HG02571 (cell line): ENCODE data around the gene SCYL3.

Source experiments
- ATAC-seq: cut with Tn5 transposase; IDR thresholded peaks from one replicate; pipeline ENCODE4 v1.9.1; 2021; ENCODE audit warnings: mild to moderate bottlenecking, moderate library complexity; ENCODE audit not compliant: unreplicated experiment

The SCYL3 gene

GRCh38 chr1:169900571-169900970 is 6.9 kb upstream of the SCYL3 start:
- ATAC-seq, result no peak

GRCh38 chr1:169899519-169900217 is 6.0 kb upstream of the SCYL3 start:
- ATAC-seq, result no peak

- no peak for ATAC-seq
Measured at GRCh38 chr1:169896013-169896412, 2.3 kb upstream of the SCYL3 start.

GRCh38 chr1:169894424-169895145 is 889 bp upstream of the SCYL3 start:
- ATAC-seq, result no peak

GRCh38 chr1:169892927-169893644 is 610 bp downstream of the SCYL3 start:
- ATAC-seq, result no peak

- no peak for ATAC-seq
Measured at GRCh38 chr1:169892176-169892926, 1.3 kb downstream of the SCYL3 start.

- ATAC-seq, result no peak
Measured at GRCh38 chr1:169891539-169891885, 2.2 kb downstream of the SCYL3 start.

GRCh38 chr1:169890761-169891538 is 2.7 kb downstream of the SCYL3 start:
- no peak for ATAC-seq

- no peak for ATAC-seq
Measured at GRCh38 chr1:169889871-169890270, 3.8 kb downstream of the SCYL3 start.

GRCh38 chr1:169886931-169887330 is 6.8 kb downstream of the SCYL3 start:
- no peak for ATAC-seq

- no peak for ATAC-seq
Measured at GRCh38 chr1:169886422-169886821, 7.3 kb downstream of the SCYL3 start.

- ATAC-seq, result no peak
Measured at GRCh38 chr1:169885207-169885606, 8.5 kb downstream of the SCYL3 start.

GRCh38 chr1:169884634-169885033 is 9.1 kb downstream of the SCYL3 start:
- ATAC-seq, result no peak

GRCh38 chr1:169882039-169882511 is 11.6 kb downstream of the SCYL3 start:
- ATAC-seq, result no peak

GRCh38 chr1:169879034-169879840 is 14.5 kb downstream of the SCYL3 start:
- ATAC-seq, result no peak

- no peak for ATAC-seq
Measured at GRCh38 chr1:169878498-169878897, 15.2 kb downstream of the SCYL3 start.

GRCh38 chr1:169877800-169878491 is 15.8 kb downstream of the SCYL3 start:
- no peak for ATAC-seq

GRCh38 chr1:169874229-169874628 is 19.5 kb downstream of the SCYL3 start:
- ATAC-seq, result no peak
